Pancreas (tissue), 10 donors: ENCODE results near the gene FBXL2. TPM values are rescaled to one million over a fixed set of nuclear protein-coding genes. Genes with fewer than 3 reads are reported as not detected.

Source experiments
- ATAC-seq, 4 donors: fragments of 200-7000 bp; cut with Tn5 transposase; one replicate each; pipeline versions ENCODE4 v1.8.0 to v1.9.1; 2020; ENCODE audit warnings: mild to moderate bottlenecking in 4 of 4, moderate library complexity in 4 of 4
- DNase-seq, 6 donors: peaks; one replicate each; pipeline ENCODE4 v3.0.0-alpha.2; 2020
- FAIRE-seq: peaks from 2 replicates; lab custom pipeline; 2012; peaks lifted over from hg19 to GRCh38; lab: Jason Lieb, UNC
- H3K27ac ChIP-seq, 4 donors: fragments of 200-600 bp; sonication (generic); 1 replicate in 3 of 4; 2 replicates in 1 of 4; pipeline versions ENCODE4 v1.5.0 to v1.8.0; 2020
- H3K27me3 ChIP-seq, 4 donors: fragments of 200-600 bp; one replicate each; pipeline ENCODE4 v1.8.0; 2021
- H3K36me3 ChIP-seq, 3 donors: fragments of 200-600 bp; sonication (generic) in 1 of 3; one replicate each; pipeline versions ENCODE4 v1.5.0 to v1.8.0; 2020 to 2021
- H3K4me1 ChIP-seq, 3 donors: fragments of 200-600 bp; one replicate each; pipeline ENCODE4 v1.8.0; 2021
- H3K4me3 ChIP-seq, 4 donors: fragments of 200-600 bp; sonication (generic) in 2 of 4; one replicate each; pipeline versions ENCODE4 v1.5.0 to v1.8.0; 2020 to 2021
- H3K9me3 ChIP-seq, 4 donors: fragments of 200-600 bp; one replicate each; pipeline ENCODE4 v1.8.0; 2021
- CTCF ChIP-seq, 4 donors: fragments of 200-600 bp; sonication (generic) in 3 of 4; IDR thresholded peaks; one replicate each; pipeline versions ENCODE4 v1.5.0 to v1.8.0; 2021; ENCODE audit warnings: antibody characterized with exemption in 4 of 4
- WGBS, 2 donors: extraction: QIAGEN DNeasy Blood & Tissue Kit; methylation state at CpG; one replicate each; pipeline ENCODE4 v1.1.7; 2013; 5-methylcytosine and 5-hydroxymethylcytosine counted together
- intact Hi-C, 3 donors: fragments of 100-400 bp; cut with DNase I; formaldehyde crosslinking; loops; one replicate each; pipeline versions ENCODE4 v1.11.1 to v1.14.2; 2022
- polyA plus RNA-seq, 2 donors: library from polyadenylated mRNA; stranded (reverse); fragments of 200-250 nt; gene quantifications; one replicate each; pipeline ENCODE4 v1.2.3, GENCODE V29; 2013
- total RNA-seq, 6 donors: library from RNA; stranded (reverse); fragmentation: NEBNext Ultra II Directional in 4 of 6; extraction: Animal tissue kit (Norgen Biotek cat#: 25700) in 4 of 6; gene quantifications; one replicate each; pipeline versions ENCODE4 v1.2.1 to v1.2.4, GENCODE V29; 2021 to 2023
- donor health status: healthy with polysubstance abuse.
- donor health status: DM: no; HTN: no; CAD: no; lungs with moderate emphysema.
- donor health status: DM: no; HTN: no; CAD: no.
- donor health status: control.
- donor health status: control.
- donor health status: Bipolar disorder and iron deficiency.
- donor health status: DM: yes; HTN: yes; CAD: no.
- donor health status: DM: no; HTN: no; CAD: no.
- donor health status: DM: no; HTN: no; CAD: no.
- donor health status: DM: yes; HTN: yes; CAD: no.

Gene FBXL2
- total and polyA plus RNA-seq, 8 donors, result 1.8 to 7.8 (median 2.9) TPM

- Histone ChIP-seq H3K9me3 (no peaks in the 10 kb centered on the region), H3K4me3 (no peak overlapping the region), H3K36me3 (no peaks in the 10 kb centered on the region), H3K27ac (no peak overlapping the region), H3K27me3 (no peaks in the 10 kb centered on the region), H3K4me1 (no peaks in the 10 kb centered on the region)
- 74 to 84% methylated on average over 1 of the region's 1 CpG for WGBS, 2 donors
- intact Hi-C loops, result no loop called here
- TF ChIP-seq CTCF (IDR thresholded peaks at IDR 0.05), result no peak
- DNase-seq, result no peak
- FAIRE-seq, result no peak
- no peak for ATAC-seq
Observed at GRCh38 chr3:33233884-33234283, 43.4 kb upstream of the FBXL2 start.

- TF ChIP-seq CTCF (IDR thresholded peaks at IDR 0.05), result no peak
- Histone ChIP-seq H3K36me3 (no peaks in the 10 kb centered on the region), H3K27me3 (no peaks in the 10 kb centered on the region), H3K4me1 (no peaks in the 10 kb centered on the region), H3K4me3 (no peak overlapping the region), H3K27ac (no peak overlapping the region), H3K9me3 (no peaks in the 10 kb centered on the region)
- DNase-seq, result no peak
- intact Hi-C loops, result no loop called here
- no peak for ATAC-seq
- FAIRE-seq, result no peak
- 45 to 52% methylated on average over 2 of the region's 2 CpGs for WGBS, 2 donors
Observed at GRCh38 chr3:33236005-33236404, 41.2 kb upstream of the FBXL2 start.

GRCh38 chr3:33237439-33237838 is 39.8 kb upstream of the FBXL2 start:
- no peaks in the 10 kb centered on the region for H3K36me3 ChIP-seq
- DNase-seq (no peak), ATAC-seq (no peak), FAIRE-seq (no peak)
- 72 to 78% methylated on average over 4 of the region's 4 CpGs for WGBS, 2 donors
- no peaks in the 10 kb centered on the region for H3K4me1 ChIP-seq
- intact Hi-C loops, result no loop called here
- H3K9me3 ChIP-seq, result no peaks in the 10 kb centered on the region
- H3K27me3 ChIP-seq, result no peaks in the 10 kb centered on the region
- no peak overlapping the region for H3K27ac ChIP-seq
- H3K4me3 ChIP-seq, result no peak overlapping the region
- no peak for TF ChIP-seq CTCF (IDR thresholded peaks at IDR 0.05)

GRCh38 chr3:33238923-33239322 is 38.3 kb upstream of the FBXL2 start:
- no peaks in the 10 kb centered on the region for H3K4me1 ChIP-seq
- no peak overlapping the region for H3K4me3 ChIP-seq
- H3K27ac ChIP-seq, result no peak overlapping the region
- DNase-seq, result no peak
- intact Hi-C loops, result no loop called here
- H3K9me3 ChIP-seq, result no peaks in the 10 kb centered on the region
- no peaks in the 10 kb centered on the region for H3K27me3 ChIP-seq
- ATAC-seq, result no peak
- no peak for FAIRE-seq
- TF ChIP-seq CTCF (IDR thresholded peaks at IDR 0.05), result no peak
- 86 to 89% methylated on average over 1 of the region's 1 CpG for WGBS, 2 donors
- H3K36me3 ChIP-seq, result no peaks in the 10 kb centered on the region

- Histone ChIP-seq H3K36me3 (no peaks in the 10 kb centered on the region), H3K27me3 (no peaks in the 10 kb centered on the region), H3K27ac (no peak overlapping the region), H3K9me3 (no peaks in the 10 kb centered on the region), H3K4me3 (no peak overlapping the region), H3K4me1 (no peaks in the 10 kb centered on the region)
- no peak for TF ChIP-seq CTCF (IDR thresholded peaks at IDR 0.05)
- DNase-seq, result no peak
- FAIRE-seq, result no peak
- intact Hi-C loops, result no loop called here
- ATAC-seq, result no peak
- 40 to 55% methylated on average over 1 of the region's 1 CpG for WGBS, 2 donors
Observed at GRCh38 chr3:33240261-33240660, 37.0 kb upstream of the FBXL2 start.
